HCT116 (cell line): ENCODE data around the gene MROH7.

Source experiments
- EGR1 ChIP-seq: IDR thresholded peaks from 2 replicates; pipeline ENCODE4 v1.6.1; 2012; ENCODE audit warnings: low read depth
- EZH2 ChIP-seq: fragments of 200-600 bp; sonication (generic); IDR thresholded peaks from 2 replicates; pipeline ENCODE4 v1.6.1; 2017; ENCODE audit warnings: antibody characterized with exemption, mixed run types
- EZH2phosphoT487 ChIP-seq: fragments of 200-600 bp; IDR thresholded peaks from 2 replicates; pipeline ENCODE4 v1.6.1; 2018; ENCODE audit warnings: antibody characterized with exemption, borderline replicate concordance
- FOSL1 ChIP-seq: IDR thresholded peaks from 2 replicates; pipeline ENCODE4 v1.6.1; 2012; ENCODE audit warnings: low read depth
- POLR2A ChIP-seq: IDR thresholded peaks from 2 replicates; pipeline ENCODE4 v1.7.0; 2011; ENCODE audit warnings: borderline replicate concordance; ENCODE audit not compliant: insufficient read depth, insufficient read length; ENCODE audit errors: extremely low read depth
- POLR2AphosphoS5 ChIP-seq: IDR thresholded peaks from 2 replicates; pipeline ENCODE4 v1.6.1; 2011; ENCODE audit warnings: mild to moderate bottlenecking, low read depth, low read length, moderate library complexity
- RAD21 ChIP-seq: IDR thresholded peaks from 2 replicates; pipeline ENCODE4 v1.6.1; 2012; ENCODE audit warnings: low read depth, mild to moderate bottlenecking
- SP1 ChIP-seq: IDR thresholded peaks from 2 replicates; pipeline ENCODE4 v1.6.1; 2012; ENCODE audit warnings: low read depth
- SRF ChIP-seq: IDR thresholded peaks from 2 replicates; pipeline ENCODE4 v1.6.1; 2012; ENCODE audit warnings: low read depth
- ZFX ChIP-seq: fragments of 450-650 bp; IDR thresholded peaks from 2 replicates; pipeline ENCODE4 v1.6.1; 2017
- ZNF274 ChIP-seq: fragments of 200-500 bp; sonication (Bioruptor generic); IDR thresholded peaks from 2 replicates; pipeline ENCODE4 v1.6.1; 2014; ENCODE audit warnings: mild to moderate bottlenecking, low read depth, low read length, inconsistent platforms
- TF ChIP-seq, protein P1 (sequence below), 3 experiments: fragments of 200-600 bp in 1 of 3; sonication (generic) in 1 of 3; IDR thresholded peaks in 2 of 3; conservative IDR thresholded peaks in 1 of 3; 2 replicates each; pipeline ENCODE4 v1.5.1; 2012 to 2017; ENCODE audit warnings: low read depth in 2 of 3, low read length in 2 of 3, antibody characterized with exemption in 1 of 3, borderline replicate concordance in 1 of 3, control low read depth in 1 of 3, mild to moderate bottlenecking in 1 of 3, mixed read lengths in 1 of 3, mixed run types in 1 of 3, moderate library complexity in 1 of 3; ENCODE audit not compliant: insufficient read depth in 1 of 3

DNA sequence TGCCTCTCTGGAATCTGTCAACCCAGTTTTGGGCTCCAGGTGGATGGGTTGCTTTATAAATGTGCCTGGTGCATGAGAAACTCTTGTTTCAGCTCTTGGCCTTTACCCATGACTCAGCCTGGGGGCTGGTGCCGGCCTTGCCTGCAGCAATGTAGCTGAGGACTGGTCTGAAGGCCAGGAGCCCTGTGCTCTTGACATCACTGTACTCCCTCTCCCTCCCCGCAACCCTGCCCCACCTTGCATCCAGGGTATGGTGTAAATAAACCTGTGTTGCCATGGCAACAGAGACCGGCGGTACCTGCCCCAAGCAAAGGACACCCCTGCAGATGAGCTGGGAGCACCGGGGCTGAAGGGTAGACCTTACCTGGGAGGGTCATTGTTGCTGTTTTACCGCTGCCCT, 31.5 kb upstream of the MROH7 start:
- TF ChIP-seq, protein P1, sequence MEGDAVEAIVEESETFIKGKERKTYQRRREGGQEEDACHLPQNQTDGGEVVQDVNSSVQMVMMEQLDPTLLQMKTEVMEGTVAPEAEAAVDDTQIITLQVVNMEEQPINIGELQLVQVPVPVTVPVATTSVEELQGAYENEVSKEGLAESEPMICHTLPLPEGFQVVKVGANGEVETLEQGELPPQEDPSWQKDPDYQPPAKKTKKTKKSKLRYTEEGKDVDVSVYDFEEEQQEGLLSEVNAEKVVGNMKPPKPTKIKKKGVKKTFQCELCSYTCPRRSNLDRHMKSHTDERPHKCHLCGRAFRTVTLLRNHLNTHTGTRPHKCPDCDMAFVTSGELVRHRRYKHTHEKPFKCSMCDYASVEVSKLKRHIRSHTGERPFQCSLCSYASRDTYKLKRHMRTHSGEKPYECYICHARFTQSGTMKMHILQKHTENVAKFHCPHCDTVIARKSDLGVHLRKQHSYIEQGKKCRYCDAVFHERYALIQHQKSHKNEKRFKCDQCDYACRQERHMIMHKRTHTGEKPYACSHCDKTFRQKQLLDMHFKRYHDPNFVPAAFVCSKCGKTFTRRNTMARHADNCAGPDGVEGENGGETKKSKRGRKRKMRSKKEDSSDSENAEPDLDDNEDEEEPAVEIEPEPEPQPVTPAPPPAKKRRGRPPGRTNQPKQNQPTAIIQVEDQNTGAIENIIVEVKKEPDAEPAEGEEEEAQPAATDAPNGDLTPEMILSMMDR (IDR thresholded peaks at IDR 0.05 in 2 of 3, conservative IDR thresholded peaks at IDR 0.05 in 1 of 3; ENCODE audit: borderline replicate concordance in 1 of 3, insufficient read depth in 1 of 3, low read depth in 2 of 3, low read length in 2 of 3), result no peak
- TF ChIP-seq POLR2A (no peak), EGR1 (no peak), POLR2AphosphoS5 (no peak), SP1 (no peak), EZH2phosphoT487 (no peak), ZFX (no peak), EZH2 (no peak), FOSL1 (no peak), ZNF274 (no peak), RAD21 (no peak), SRF (no peak)
